D721Med (cell line): ENCODE data around the gene DBN1.

Experiments
- DNase-seq: peaks from one replicate; pipeline ENCODE4 v3.0.0; 2011; ENCODE audit warnings: low spot score; ENCODE audit not compliant: insufficient read length
- FAIRE-seq: peaks from 2 replicates; lab custom pipeline; 2011; peaks lifted over from hg19 to GRCh38; lab: Jason Lieb, UNC
- CTCF ChIP-seq: IDR thresholded peaks from 2 replicates; pipeline ENCODE4 v1.5.1; 2012; ENCODE audit warnings: mild to moderate bottlenecking, control low read depth; ENCODE audit not compliant: insufficient read depth; ENCODE audit errors: missing control alignments

DBN1 gene

GRCh38 chr5:177432143-177432838, 41.1 kb downstream of the DBN1 start:
- TF ChIP-seq CTCF, result no peak
- FAIRE-seq, result no peak
- no peak for DNase-seq

GRCh38 chr5:177431317-177432142, 41.9 kb downstream of the DBN1 start:
- no peak for TF ChIP-seq CTCF
- FAIRE-seq (no peak), DNase-seq (no peak)

- DNase-seq (no peak), FAIRE-seq (no peak)
- no peak for TF ChIP-seq CTCF
Measured at GRCh38 chr5:177430972-177431316, 42.5 kb downstream of the DBN1 start.

- FAIRE-seq, result no peak
- TF ChIP-seq CTCF, result no peak
- no peak for DNase-seq
Measured at GRCh38 chr5:177430140-177430951, 43.1 kb downstream of the DBN1 start.

GRCh38 chr5:177429248-177430040, 44.0 kb downstream of the DBN1 start:
- DNase-seq (no peak), FAIRE-seq (no peak)
- TF ChIP-seq CTCF, result no peak

- TF ChIP-seq CTCF, result no peak
- DNase-seq, result no peak
- FAIRE-seq, result no peak
Measured at GRCh38 chr5:177428574-177429217, 44.7 kb downstream of the DBN1 start.
